B cell (primary cell): Measurements from ENCODE around the gene TRAM2. TPM values are rescaled to one million over a fixed set of nuclear protein-coding genes. Genes with fewer than 3 reads are reported as not detected.

Experiments used
- ATAC-seq: fragments of 200-7000 bp; cut with Tn5 transposase; one replicate; pipeline ENCODE4 v1.10.0; 2021; ENCODE audit warnings: low read depth, mild to moderate bottlenecking, moderate number of reproducible peaks, moderate library complexity
- CTCF ChIA-PET: fragments of 350-600 bp; sonication (Branson Sonifier 250); formaldehyde crosslinking; loops from one replicate; lab custom pipeline; 2021; ENCODE audit warnings: antibody characterized with exemption, inconsistent platforms; lab: Charles Lee
- POLR2A ChIA-PET: fragments of 350-600 bp; sonication (Branson Sonifier 250); formaldehyde crosslinking; loops from one replicate; lab custom pipeline; 2021; ENCODE audit warnings: antibody characterized with exemption; lab: Charles Lee
- DNase-seq: peaks from one replicate; pipeline ENCODE4 v3.0.0; 2013
- H2AFZ ChIP-seq: 2 replicates; pipeline ENCODE4 v1.6.1; 2012; ENCODE audit warnings: mild to moderate bottlenecking, low read depth, low read length; ENCODE audit not compliant: insufficient read depth, poor library complexity, severe bottlenecking
- H3K27ac ChIP-seq, 2 donors: 1 replicate in 1 of 2; 2 replicates in 1 of 2; pipeline ENCODE4 v1.5.1; 2012 to 2013; ENCODE audit warnings: low read length in 2 of 2, mild to moderate bottlenecking in 2 of 2, moderate library complexity in 1 of 2
- H3K27me3 ChIP-seq, 4 experiments: fragments of 200-600 bp in 1 of 4; sonication (generic) in 1 of 4; replicated peaks in 1 of 4; 1 replicate in 2 of 4; 2 replicates in 2 of 4; pipeline versions ENCODE4 v1.6.1 to v1.7.0; 2013 to 2016; ENCODE audit warnings: low read length in 3 of 4, mild to moderate bottlenecking in 2 of 4, mixed read lengths in 1 of 4, moderate library complexity in 1 of 4; ENCODE audit not compliant: insufficient read depth in 4 of 4, control insufficient read depth in 3 of 4; ENCODE audit errors: control extremely low read depth in 1 of 4
- H3K36me3 ChIP-seq, 2 experiments: replicated peaks in 1 of 2; 1 replicate in 1 of 2; 2 replicates in 1 of 2; pipeline versions ENCODE4 v1.6.1 to v1.7.1; 2013; ENCODE audit warnings: low read length in 1 of 2; ENCODE audit not compliant: insufficient read depth in 2 of 2, control insufficient read depth in 1 of 2; ENCODE audit errors: control extremely low read depth in 1 of 2, extremely low read depth in 1 of 2
- H3K4me1 ChIP-seq, 2 donors: fragments of 200-600 bp in 1 of 2; sonication (generic) in 1 of 2; 1 replicate in 1 of 2; 2 replicates in 1 of 2; pipeline versions ENCODE4 v1.5.1 to v1.6.1; 2013 to 2017; ENCODE audit warnings: low read length in 2 of 2; ENCODE audit not compliant: control insufficient read depth in 2 of 2, insufficient read depth in 2 of 2
- H3K4me2 ChIP-seq: replicated peaks from 2 replicates; pipeline ENCODE3; 2012; ENCODE audit warnings: mild to moderate bottlenecking, low read depth, low read length; ENCODE audit not compliant: poor library complexity, severe bottlenecking
- H3K4me3 ChIP-seq, 5 experiments: fragments of 200-600 bp in 1 of 5; sonication (generic) in 1 of 5; 1 replicate in 3 of 5; 2 replicates in 2 of 5; pipeline versions ENCODE4 v1.5.1 to v1.7.0; 2011 to 2016; ENCODE audit warnings: low read length in 4 of 5, mild to moderate bottlenecking in 4 of 5, low read depth in 2 of 5, control low read depth in 1 of 5, moderate library complexity in 1 of 5; ENCODE audit not compliant: insufficient read depth in 1 of 5; ENCODE audit errors: control extremely low read depth in 1 of 5, extremely low read depth in 1 of 5
- H3K79me2 ChIP-seq: fragments of 200-600 bp; sonication (generic); one replicate; pipeline ENCODE4 v1.6.0; 2016; ENCODE audit warnings: low read length; ENCODE audit not compliant: control insufficient read depth, insufficient read depth
- H3K9ac ChIP-seq: fragments of 200-600 bp; sonication (generic); 2 replicates; pipeline ENCODE4 v1.6.1; 2017; ENCODE audit warnings: mild to moderate bottlenecking, low read length, moderate library complexity
- H3K9me3 ChIP-seq, 3 donors: one replicate each; pipeline versions ENCODE4 v1.6.1 to v1.7.1; 2013; ENCODE audit warnings: low read length in 2 of 3; ENCODE audit not compliant: control insufficient read depth in 2 of 3, insufficient read depth in 1 of 3; ENCODE audit errors: control extremely low read depth in 1 of 3
- H4K20me1 ChIP-seq: 2 replicates; pipeline ENCODE4 v1.6.0; 2012; ENCODE audit warnings: mild to moderate bottlenecking, low read length; ENCODE audit not compliant: insufficient read depth, control insufficient read depth, poor library complexity, severe bottlenecking
- H3K27ac Mint-ChIP-seq: one replicate; pipeline ENCODE4 v1.8.0; 2021; ENCODE audit warnings: mixed read lengths
- H3K27me3 Mint-ChIP-seq: one replicate; pipeline ENCODE4 v1.8.0; 2021; ENCODE audit warnings: mixed read lengths
- H3K4me1 Mint-ChIP-seq: one replicate; pipeline ENCODE4 v1.8.0; 2021; ENCODE audit warnings: mixed read lengths
- H3K4me3 Mint-ChIP-seq: one replicate; pipeline ENCODE4 v1.8.0; 2021; ENCODE audit warnings: mixed read lengths
- H3K9me3 Mint-ChIP-seq: one replicate; pipeline ENCODE4 v1.8.0; 2022; ENCODE audit warnings: mixed read lengths; ENCODE audit not compliant: insufficient read depth
- CTCF ChIP-seq: fragments of 200-600 bp; IDR thresholded peaks from one replicate; pipeline ENCODE4 v1.8.0; 2022; ENCODE audit warnings: antibody characterized with exemption, mild to moderate bottlenecking
- EZH2 ChIP-seq: IDR thresholded peaks from 2 replicates; pipeline ENCODE4 v1.6.1; 2012; ENCODE audit warnings: borderline replicate concordance, low read depth, mild to moderate bottlenecking, moderate library complexity, low read length; ENCODE audit not compliant: insufficient read depth, poor library complexity, severe bottlenecking
- WGBS: methylation state at CpG from one replicate; pipeline ENCODE4 v1.1.5; 2013; ENCODE audit warnings: missing lambda C conversion rate; ENCODE audit not compliant: insufficient coverage; 5-methylcytosine and 5-hydroxymethylcytosine counted together
- intact Hi-C: fragments of 100-400 bp; cut with micrococcal nuclease; formaldehyde crosslinking; loops from one replicate; pipeline ENCODE4 v1.10.0; 2022
- polyA plus RNA-seq: library from polyadenylated mRNA; depleted of rRNA; stranded (reverse); fragments of >200 nt; gene quantifications from 2 replicates; pipeline ENCODE4 v1.2.3, GENCODE V29; 2012
- total RNA-seq, 2 donors: library from RNA; stranded (reverse); fragments of 120-200 nt in 1 of 2; gene quantifications; 1 replicate in 1 of 2; 2 replicates in 1 of 2; pipeline versions ENCODE4 v1.2.3 to v1.2.4, GENCODE V29; 2013 to 2022

The TRAM2 gene
- total and polyA plus RNA-seq, 2 donors (not counting 1 experiment from before 2014, with no cell fraction given): 9.0 to 13.3 TPM

- Histone ChIP-seq H3K4me3 (no peak overlapping the region), H3K79me2 (no peaks in the 10 kb centered on the region), H3K36me3 (peaks cover 0 to 69% of the 10 kb centered on the region in 2 experiments), H3K27me3 (no peaks in the 10 kb centered on the region), H3K9ac (no peak overlapping the region), H2AFZ (no peak overlapping the region), H3K4me1 (no peaks in the 10 kb centered on the region), H4K20me1 (no peaks in the 10 kb centered on the region), H3K9me3 (no peaks in the 10 kb centered on the region), H3K4me2 (no peak overlapping the region), H3K27ac (no peak overlapping the region)
- Mint-ChIP-seq H3K4me1 (peaks cover 2% of the 10 kb centered on the region), H3K9me3 (no peaks in the 10 kb centered on the region), H3K27me3 (no peaks in the 10 kb centered on the region), H3K4me3 (no peak overlapping the region), H3K27ac (no peak overlapping the region)
- ChIA-PET CTCF (no interaction called here), POLR2A (no interaction called here)
- DNase-seq: no peak
- WGBS: 100% methylated on average over 1 of the region's 12 CpGs
- intact Hi-C loops: no loop called here
- TF ChIP-seq EZH2 (no peak), CTCF (no peak)
- ATAC-seq: no peak
Measured at GRCh38 chr6:52511572-52512151, 65.2 kb downstream of the TRAM2 start.

DNA sequence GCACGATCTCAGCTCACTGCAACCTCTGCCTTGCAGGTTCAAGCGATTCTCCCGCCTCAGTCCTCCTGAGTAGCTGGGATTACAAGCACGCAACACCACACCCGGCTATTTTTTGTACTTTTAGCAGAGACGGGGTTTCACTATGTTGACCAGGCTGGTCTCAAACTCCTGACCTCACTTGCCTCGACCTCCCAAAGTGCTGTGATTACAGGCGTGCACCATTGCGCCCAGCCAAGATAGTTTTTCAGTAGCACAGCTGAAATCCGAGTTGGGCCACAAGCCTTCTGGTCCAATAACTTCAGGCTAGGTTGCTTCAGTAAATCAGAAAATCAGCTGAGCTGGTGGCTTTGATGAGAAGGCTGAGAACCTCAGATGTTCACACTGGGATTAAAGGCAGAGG is 65.7 kb downstream of the TRAM2 start:
- CTCF ChIA-PET: no interaction called here
- H3K27ac Mint-ChIP-seq: no peak overlapping the region
- no peak overlapping the region for H3K9ac ChIP-seq
- H3K36me3 ChIP-seq: peaks cover 0 to 66% of the 10 kb centered on the region in 2 experiments
- no peaks in the 10 kb centered on the region for H4K20me1 ChIP-seq
- POLR2A ChIA-PET: no interaction called here
- H3K9me3 ChIP-seq: no peaks in the 10 kb centered on the region
- intact Hi-C loops: no loop called here
- no peaks in the 10 kb centered on the region for H3K79me2 ChIP-seq
- ATAC-seq: no peak
- H3K27ac ChIP-seq: no peak overlapping the region
- no peaks in the 10 kb centered on the region for H3K4me1 ChIP-seq
- H3K4me3 ChIP-seq: no peak overlapping the region
- WGBS: 98% methylated on average over 10 of the region's 10 CpGs
- DNase-seq: no peak
- TF ChIP-seq EZH2 (no peak), CTCF (no peak)
- H3K4me2 ChIP-seq: no peak overlapping the region
- H2AFZ ChIP-seq: no peak overlapping the region
- no peaks in the 10 kb centered on the region for H3K27me3 ChIP-seq
- H3K4me1 Mint-ChIP-seq: peaks cover 2% of the 10 kb centered on the region
- no peaks in the 10 kb centered on the region for H3K27me3 Mint-ChIP-seq
- H3K9me3 Mint-ChIP-seq: no peaks in the 10 kb centered on the region
- H3K4me3 Mint-ChIP-seq: no peak overlapping the region
